Ovary (tissue), 9 donors: ENCODE measurements around the gene GRID2. TPM values are rescaled to one million over a fixed set of nuclear protein-coding genes. Genes with fewer than 3 reads are reported as not detected.

Experiments
- DNase-seq, 5 donors: peaks; one replicate each; pipeline ENCODE4 v3.0.0-alpha.2; 2019 to 2020
- H3K27ac ChIP-seq, 2 donors: fragments of 200-600 bp; one replicate each; pipeline versions ENCODE4 v1.5.1 to v1.8.0; 2019 to 2022
- H3K27me3 ChIP-seq: fragments of 200-600 bp; one replicate; pipeline ENCODE4 v1.8.0; 2022
- H3K36me3 ChIP-seq: fragments of 200-600 bp; sonication (generic); one replicate; pipeline ENCODE4 v1.5.1; 2019
- H3K4me1 ChIP-seq: one replicate; pipeline ENCODE4 v1.8.1; 2013; ENCODE audit warnings: mild to moderate bottlenecking, moderate library complexity; ENCODE audit not compliant: insufficient read depth
- H3K4me3 ChIP-seq: fragments of 200-600 bp; sonication (generic); one replicate; pipeline ENCODE4 v1.5.1; 2017
- H3K9me3 ChIP-seq, 2 donors: fragments of 200-600 bp in 1 of 2; sonication (generic) in 1 of 2; one replicate each; pipeline versions ENCODE4 v1.5.1 to v1.8.1; 2013 to 2019; ENCODE audit warnings: mild to moderate bottlenecking in 1 of 2, moderate library complexity in 1 of 2
- EP300 ChIP-seq: sonication (generic); formaldehyde crosslinking; IDR thresholded peaks from one replicate; pipeline ENCODE4 v1.6.1; 2017; ENCODE audit warnings: antibody characterized with exemption
- POLR2A ChIP-seq: fragments of 450-650 bp; IDR thresholded peaks from one replicate; pipeline ENCODE4 v1.6.1; 2017; ENCODE audit warnings: antibody characterized with exemption, mild to moderate bottlenecking, moderate library complexity
- WGBS, 3 donors: extraction: QIAGEN DNeasy Blood & Tissue Kit in 1 of 3; methylation state at CpG; one replicate each; pipeline versions ENCODE4 v1.1.5 to v1.1.7; 2013 to 2017; 5-methylcytosine and 5-hydroxymethylcytosine counted together
- intact Hi-C, 4 donors: fragments of 100-400 bp; cut with DNase I; formaldehyde crosslinking; loops; one replicate each; pipeline versions ENCODE4 v1.11.0 to v1.15.1; 2022 to 2023
- polyA plus RNA-seq, 2 donors: library from polyadenylated mRNA; stranded (reverse); fragments of 200-250 nt in 1 of 2; fragments of 350-450 nt in 1 of 2; fragmentation: Illumina TruSeq in 1 of 2; extraction: RNeasy Lipid Tissue Mini Kit (QIAGEN cat#74804) in 1 of 2; gene quantifications; one replicate each; pipeline ENCODE4 v1.2.3, GENCODE V29; 2013 to 2014
- total RNA-seq, 7 donors: library from RNA; depleted of rRNA in 2 of 7; stranded (reverse); fragments of >200 nt in 2 of 7; fragmentation: NEBNext Ultra II Directional in 3 of 7; extraction: Animal tissue kit (Norgen Biotek cat#: 25700) in 3 of 7; gene quantifications; one replicate each; pipeline versions ENCODE4 v1.1.0 to v1.2.4, GENCODE V29; 2016 to 2023
- TF ChIP-seq, protein P1 (sequence below), 3 donors: fragments of 450-650 bp in 2 of 3; fragments of 200-600 bp in 1 of 3; IDR thresholded peaks; one replicate each; pipeline versions ENCODE4 v1.5.1 to v1.8.0; 2016 to 2022; ENCODE audit warnings: antibody characterized with exemption in 3 of 3, mild to moderate bottlenecking in 1 of 3
- donor health status: DM: no; HTN: no; CAD: no; lungs with moderate emphysema.
- donor health status: DM: no; HTN: no; CAD: no.
- donor health status: Bipolar disorder and iron deficiency.
- donor health status: DM: yes; HTN: yes; CAD: no.
- donor health status: DM: no; HTN: no; CAD: no.
- donor health status: DM: yes; HTN: yes; CAD: no.

Gene GRID2
- total and polyA plus RNA-seq, 9 donors: 0.65 to 6.8 (median 2.6) TPM

DNA sequence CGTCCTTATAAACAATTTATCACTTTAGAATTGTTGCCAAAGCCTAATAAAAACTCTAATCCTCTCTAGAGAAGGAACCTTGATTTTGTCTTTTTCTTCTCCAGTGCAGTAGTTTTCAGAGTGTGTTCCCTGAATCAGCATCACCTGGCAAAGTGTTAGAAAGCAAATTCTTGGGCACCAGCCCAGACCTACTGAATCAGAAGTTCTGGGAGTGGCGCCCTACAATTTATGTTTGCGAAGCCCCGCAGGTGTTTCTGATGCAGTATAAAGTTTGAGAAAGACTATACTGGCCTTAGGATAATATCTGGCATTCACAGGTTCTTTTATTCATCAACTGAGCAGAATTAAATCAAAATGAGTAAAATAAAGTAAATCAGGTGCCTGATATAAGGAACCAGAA is 879.0 kb downstream of the GRID2 start:
- TF ChIP-seq POLR2A: no peak
- TF ChIP-seq, protein P1, sequence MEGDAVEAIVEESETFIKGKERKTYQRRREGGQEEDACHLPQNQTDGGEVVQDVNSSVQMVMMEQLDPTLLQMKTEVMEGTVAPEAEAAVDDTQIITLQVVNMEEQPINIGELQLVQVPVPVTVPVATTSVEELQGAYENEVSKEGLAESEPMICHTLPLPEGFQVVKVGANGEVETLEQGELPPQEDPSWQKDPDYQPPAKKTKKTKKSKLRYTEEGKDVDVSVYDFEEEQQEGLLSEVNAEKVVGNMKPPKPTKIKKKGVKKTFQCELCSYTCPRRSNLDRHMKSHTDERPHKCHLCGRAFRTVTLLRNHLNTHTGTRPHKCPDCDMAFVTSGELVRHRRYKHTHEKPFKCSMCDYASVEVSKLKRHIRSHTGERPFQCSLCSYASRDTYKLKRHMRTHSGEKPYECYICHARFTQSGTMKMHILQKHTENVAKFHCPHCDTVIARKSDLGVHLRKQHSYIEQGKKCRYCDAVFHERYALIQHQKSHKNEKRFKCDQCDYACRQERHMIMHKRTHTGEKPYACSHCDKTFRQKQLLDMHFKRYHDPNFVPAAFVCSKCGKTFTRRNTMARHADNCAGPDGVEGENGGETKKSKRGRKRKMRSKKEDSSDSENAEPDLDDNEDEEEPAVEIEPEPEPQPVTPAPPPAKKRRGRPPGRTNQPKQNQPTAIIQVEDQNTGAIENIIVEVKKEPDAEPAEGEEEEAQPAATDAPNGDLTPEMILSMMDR (IDR thresholded peaks at IDR 0.05): no peak
- TF ChIP-seq EP300: no peak
- DNase-seq: no peak
- intact Hi-C loops: loop anchor here in 1 of 4 donors (10.0 kb wide), 1 partner anchor 738 kb away; no protein-coding TSS in a partner anchor

DNA sequence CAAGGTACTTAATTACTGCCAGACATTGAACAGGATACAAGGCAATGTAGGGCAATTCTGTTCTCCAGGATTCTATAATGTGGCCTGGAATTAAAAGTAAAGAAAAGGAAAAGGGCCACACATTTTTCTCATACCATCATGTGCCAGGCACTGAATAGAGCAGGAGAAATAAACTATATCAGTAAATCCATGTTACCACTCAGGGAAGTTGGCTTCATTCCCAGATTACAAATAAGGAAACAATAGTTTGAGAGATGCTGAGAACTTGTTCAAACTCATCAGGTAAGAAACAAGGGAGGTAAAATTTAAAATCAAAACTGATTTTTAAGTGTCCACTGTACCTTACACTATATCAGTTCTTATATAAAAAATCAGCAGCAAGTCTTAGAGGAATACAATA is 879.8 kb downstream of the GRID2 start:
- Histone ChIP-seq H3K9me3 (no peaks in the 10 kb centered on the region), H3K4me1 (no peaks in the 10 kb centered on the region), H3K27ac (no peak overlapping the region), H3K27me3 (no peaks in the 10 kb centered on the region), H3K4me3 (no peak overlapping the region), H3K36me3 (no peaks in the 10 kb centered on the region)
- DNase-seq: no peak
- intact Hi-C loops: loop anchor here in 1 of 4 donors (10.0 kb wide), 1 partner anchor 739 kb away; no protein-coding TSS in a partner anchor
- TF ChIP-seq EP300 (no peak), POLR2A (no peak)
- TF ChIP-seq, protein P1 (IDR thresholded peaks at IDR 0.05): no peak

More for the DNA sequence above, 879.0 kb downstream of the GRID2 start:
- Histone ChIP-seq H3K9me3 (no peaks in the 10 kb centered on the region), H3K4me1 (no peaks in the 10 kb centered on the region), H3K27me3 (no peaks in the 10 kb centered on the region), H3K36me3 (no peaks in the 10 kb centered on the region), H3K4me3 (no peak overlapping the region), H3K27ac (no peak overlapping the region)
- WGBS, 3 donors: 62 to 70% (median 68%) methylated on average over 4 of the region's 4 CpGs

DNA sequence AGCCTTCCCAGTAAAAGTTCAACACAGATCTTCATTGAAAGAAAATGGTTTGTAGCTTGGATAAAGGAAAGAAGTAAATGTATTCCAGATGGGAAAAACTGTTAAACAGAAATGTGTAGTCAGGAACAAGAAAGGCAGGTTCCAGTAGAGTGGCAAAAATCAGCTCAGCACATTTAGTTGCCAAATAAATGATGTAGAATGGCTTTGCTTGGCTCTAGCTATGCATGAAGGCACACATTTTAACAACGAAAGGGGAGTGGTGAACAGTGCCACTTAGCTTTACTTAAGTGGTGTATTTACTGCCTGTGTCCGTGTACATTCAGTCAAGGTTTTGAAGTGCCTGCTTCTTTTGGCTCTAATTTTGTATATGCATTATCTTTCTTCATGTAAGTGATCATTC is 880.3 kb downstream of the GRID2 start:
- H3K4me1 ChIP-seq: no peaks in the 10 kb centered on the region
- no peak overlapping the region for H3K27ac ChIP-seq
- H3K36me3 ChIP-seq: no peaks in the 10 kb centered on the region
- no peaks in the 10 kb centered on the region for H3K9me3 ChIP-seq
- H3K27me3 ChIP-seq: no peaks in the 10 kb centered on the region
- WGBS, 3 donors: 63 to 80% (median 73%) methylated on average over 2 of the region's 2 CpGs
- intact Hi-C loops: loop anchor here in 1 of 4 donors (10.0 kb wide), 1 partner anchor 739 kb away; no protein-coding TSS in a partner anchor
- H3K4me3 ChIP-seq: no peak overlapping the region
- no peak for TF ChIP-seq POLR2A
- TF ChIP-seq, protein P1 (IDR thresholded peaks at IDR 0.05): no peak
- no peak for TF ChIP-seq EP300
- no peak for DNase-seq

DNA sequence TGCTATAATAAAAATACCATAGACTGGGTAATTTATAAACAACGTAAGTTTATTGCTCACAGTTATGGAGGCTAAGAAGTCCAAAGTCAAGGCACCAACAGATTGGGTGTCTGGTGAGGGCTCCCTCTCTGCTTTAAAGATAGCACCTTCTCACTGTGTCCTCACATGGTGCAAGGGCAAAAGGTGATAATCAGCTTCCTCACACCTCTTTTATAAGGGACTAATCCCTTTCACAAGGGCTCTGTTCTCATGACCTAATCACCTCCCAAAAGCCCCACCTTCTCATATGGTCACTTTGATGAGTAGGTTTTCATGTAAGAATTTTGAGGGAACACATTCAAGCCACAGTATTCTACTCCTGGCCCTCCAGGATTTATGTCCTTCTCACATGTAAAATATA is 883.1 kb downstream of the GRID2 start:
- DNase-seq: no peak
- TF ChIP-seq, protein P1 (IDR thresholded peaks at IDR 0.05): no peak
- no peak for TF ChIP-seq POLR2A
- no peak for TF ChIP-seq EP300
- WGBS, 3 donors: 81 to 97% (median 83%) methylated on average over 1 of the region's 1 CpG
- H3K36me3 ChIP-seq: no peaks in the 10 kb centered on the region
- no peaks in the 10 kb centered on the region for H3K9me3 ChIP-seq
- H3K4me3 ChIP-seq: no peak overlapping the region
- intact Hi-C loops: loop anchor here in 1 of 4 donors (10.0 kb wide), 1 partner anchor 742 kb away; no protein-coding TSS in a partner anchor
- no peak overlapping the region for H3K27ac ChIP-seq
- no peaks in the 10 kb centered on the region for H3K4me1 ChIP-seq
- H3K27me3 ChIP-seq: no peaks in the 10 kb centered on the region
